GM23338 (cell line): Measurements from ENCODE around the gene RAMP3.

Source experiments
- CREB1 ChIP-seq: fragments of 250-450 bp; sonication (Bioruptor Pico); IDR thresholded peaks from 2 replicates; pipeline ENCODE4 v1.5.0; 2020; ENCODE audit warnings: low read depth, mild to moderate bottlenecking, moderate library complexity
- EZH2 ChIP-seq: fragments of 200-600 bp; sonication (generic); IDR thresholded peaks from one replicate; pipeline ENCODE4 v1.8.0; 2017; ENCODE audit warnings: antibody characterized with exemption, mild to moderate bottlenecking, low read depth; ENCODE audit not compliant: unreplicated experiment
- EZH2phosphoT487 ChIP-seq: fragments of 200-600 bp; sonication (generic); IDR thresholded peaks from one replicate; pipeline ENCODE4 v1.8.1; 2018; ENCODE audit warnings: antibody characterized with exemption; ENCODE audit not compliant: unreplicated experiment
- JUNB ChIP-seq: IDR thresholded peaks from one replicate; pipeline ENCODE4 v1.6.1; 2016; ENCODE audit warnings: antibody characterized with exemption; ENCODE audit not compliant: unreplicated experiment
- NANOG ChIP-seq: IDR thresholded peaks from 2 replicates; pipeline ENCODE4 v1.6.1; 2016; ENCODE audit warnings: antibody characterized with exemption, borderline replicate concordance
- POLR2AphosphoS5 ChIP-seq: IDR thresholded peaks from 2 replicates; pipeline ENCODE4 v1.6.1; 2016; ENCODE audit warnings: antibody characterized with exemption, low read depth
- REST ChIP-seq: IDR thresholded peaks from one replicate; pipeline ENCODE4 v1.6.1; 2018; ENCODE audit warnings: antibody characterized with exemption; ENCODE audit not compliant: unreplicated experiment
- STAT1 ChIP-seq: IDR thresholded peaks from one replicate; pipeline ENCODE4 v1.6.1; 2016; ENCODE audit warnings: antibody characterized with exemption; ENCODE audit not compliant: unreplicated experiment
- ZNF114 ChIP-seq: fragments of 250-450 bp; sonication (Bioruptor Pico); IDR thresholded peaks from 2 replicates; pipeline ENCODE4 v1.5.0; 2020; ENCODE audit warnings: mild to moderate bottlenecking, moderate library complexity
- ZNF331 ChIP-seq: fragments of 250-450 bp; sonication (Bioruptor Pico); IDR thresholded peaks from 2 replicates; pipeline ENCODE4 v1.5.0; 2020; ENCODE audit warnings: low read depth, mild to moderate bottlenecking, moderate library complexity
- TF ChIP-seq, protein P1 (sequence below), 2 experiments: fragments of 200-600 bp in 1 of 2; sonication (generic) in 1 of 2; conservative IDR thresholded peaks; 2 replicates each; pipeline versions ENCODE4 v1.5.1 to v1.6.1; 2016 to 2017; ENCODE audit warnings: antibody characterized with exemption in 2 of 2, low read depth in 2 of 2, mild to moderate bottlenecking in 2 of 2, moderate library complexity in 1 of 2
- TF ChIP-seq, protein P2 (sequence below): IDR thresholded peaks from 2 replicates; pipeline ENCODE4 v1.6.1; 2016; ENCODE audit warnings: antibody characterized with exemption
- TF ChIP-seq, protein P3 (sequence below): fragments of 250-450 bp; sonication (Bioruptor Pico); IDR thresholded peaks from 2 replicates; pipeline ENCODE4 v1.5.0; 2020; ENCODE audit warnings: mild to moderate bottlenecking, moderate library complexity

GRCh38 chr7:45112648-45113047, 44.9 kb upstream of the RAMP3 start:
- TF ChIP-seq, protein P1, sequence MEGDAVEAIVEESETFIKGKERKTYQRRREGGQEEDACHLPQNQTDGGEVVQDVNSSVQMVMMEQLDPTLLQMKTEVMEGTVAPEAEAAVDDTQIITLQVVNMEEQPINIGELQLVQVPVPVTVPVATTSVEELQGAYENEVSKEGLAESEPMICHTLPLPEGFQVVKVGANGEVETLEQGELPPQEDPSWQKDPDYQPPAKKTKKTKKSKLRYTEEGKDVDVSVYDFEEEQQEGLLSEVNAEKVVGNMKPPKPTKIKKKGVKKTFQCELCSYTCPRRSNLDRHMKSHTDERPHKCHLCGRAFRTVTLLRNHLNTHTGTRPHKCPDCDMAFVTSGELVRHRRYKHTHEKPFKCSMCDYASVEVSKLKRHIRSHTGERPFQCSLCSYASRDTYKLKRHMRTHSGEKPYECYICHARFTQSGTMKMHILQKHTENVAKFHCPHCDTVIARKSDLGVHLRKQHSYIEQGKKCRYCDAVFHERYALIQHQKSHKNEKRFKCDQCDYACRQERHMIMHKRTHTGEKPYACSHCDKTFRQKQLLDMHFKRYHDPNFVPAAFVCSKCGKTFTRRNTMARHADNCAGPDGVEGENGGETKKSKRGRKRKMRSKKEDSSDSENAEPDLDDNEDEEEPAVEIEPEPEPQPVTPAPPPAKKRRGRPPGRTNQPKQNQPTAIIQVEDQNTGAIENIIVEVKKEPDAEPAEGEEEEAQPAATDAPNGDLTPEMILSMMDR (conservative IDR thresholded peaks at IDR 0.05; ENCODE audit: low read depth in 2 of 2) = no peak
- TF ChIP-seq CREB1 (CRISPR knock-in tag) (no peak), REST (no peak), POLR2AphosphoS5 (no peak), NANOG (no peak), JUNB (no peak), EZH2 (no peak), EZH2phosphoT487 (no peak), STAT1 (no peak), ZNF331 (CRISPR knock-in tag) (no peak), ZNF114 (CRISPR knock-in tag) (no peak)
- TF ChIP-seq, protein P2, sequence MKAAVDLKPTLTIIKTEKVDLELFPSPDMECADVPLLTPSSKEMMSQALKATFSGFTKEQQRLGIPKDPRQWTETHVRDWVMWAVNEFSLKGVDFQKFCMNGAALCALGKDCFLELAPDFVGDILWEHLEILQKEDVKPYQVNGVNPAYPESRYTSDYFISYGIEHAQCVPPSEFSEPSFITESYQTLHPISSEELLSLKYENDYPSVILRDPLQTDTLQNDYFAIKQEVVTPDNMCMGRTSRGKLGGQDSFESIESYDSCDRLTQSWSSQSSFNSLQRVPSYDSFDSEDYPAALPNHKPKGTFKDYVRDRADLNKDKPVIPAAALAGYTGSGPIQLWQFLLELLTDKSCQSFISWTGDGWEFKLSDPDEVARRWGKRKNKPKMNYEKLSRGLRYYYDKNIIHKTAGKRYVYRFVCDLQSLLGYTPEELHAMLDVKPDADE = no peak
- TF ChIP-seq, protein P3, sequence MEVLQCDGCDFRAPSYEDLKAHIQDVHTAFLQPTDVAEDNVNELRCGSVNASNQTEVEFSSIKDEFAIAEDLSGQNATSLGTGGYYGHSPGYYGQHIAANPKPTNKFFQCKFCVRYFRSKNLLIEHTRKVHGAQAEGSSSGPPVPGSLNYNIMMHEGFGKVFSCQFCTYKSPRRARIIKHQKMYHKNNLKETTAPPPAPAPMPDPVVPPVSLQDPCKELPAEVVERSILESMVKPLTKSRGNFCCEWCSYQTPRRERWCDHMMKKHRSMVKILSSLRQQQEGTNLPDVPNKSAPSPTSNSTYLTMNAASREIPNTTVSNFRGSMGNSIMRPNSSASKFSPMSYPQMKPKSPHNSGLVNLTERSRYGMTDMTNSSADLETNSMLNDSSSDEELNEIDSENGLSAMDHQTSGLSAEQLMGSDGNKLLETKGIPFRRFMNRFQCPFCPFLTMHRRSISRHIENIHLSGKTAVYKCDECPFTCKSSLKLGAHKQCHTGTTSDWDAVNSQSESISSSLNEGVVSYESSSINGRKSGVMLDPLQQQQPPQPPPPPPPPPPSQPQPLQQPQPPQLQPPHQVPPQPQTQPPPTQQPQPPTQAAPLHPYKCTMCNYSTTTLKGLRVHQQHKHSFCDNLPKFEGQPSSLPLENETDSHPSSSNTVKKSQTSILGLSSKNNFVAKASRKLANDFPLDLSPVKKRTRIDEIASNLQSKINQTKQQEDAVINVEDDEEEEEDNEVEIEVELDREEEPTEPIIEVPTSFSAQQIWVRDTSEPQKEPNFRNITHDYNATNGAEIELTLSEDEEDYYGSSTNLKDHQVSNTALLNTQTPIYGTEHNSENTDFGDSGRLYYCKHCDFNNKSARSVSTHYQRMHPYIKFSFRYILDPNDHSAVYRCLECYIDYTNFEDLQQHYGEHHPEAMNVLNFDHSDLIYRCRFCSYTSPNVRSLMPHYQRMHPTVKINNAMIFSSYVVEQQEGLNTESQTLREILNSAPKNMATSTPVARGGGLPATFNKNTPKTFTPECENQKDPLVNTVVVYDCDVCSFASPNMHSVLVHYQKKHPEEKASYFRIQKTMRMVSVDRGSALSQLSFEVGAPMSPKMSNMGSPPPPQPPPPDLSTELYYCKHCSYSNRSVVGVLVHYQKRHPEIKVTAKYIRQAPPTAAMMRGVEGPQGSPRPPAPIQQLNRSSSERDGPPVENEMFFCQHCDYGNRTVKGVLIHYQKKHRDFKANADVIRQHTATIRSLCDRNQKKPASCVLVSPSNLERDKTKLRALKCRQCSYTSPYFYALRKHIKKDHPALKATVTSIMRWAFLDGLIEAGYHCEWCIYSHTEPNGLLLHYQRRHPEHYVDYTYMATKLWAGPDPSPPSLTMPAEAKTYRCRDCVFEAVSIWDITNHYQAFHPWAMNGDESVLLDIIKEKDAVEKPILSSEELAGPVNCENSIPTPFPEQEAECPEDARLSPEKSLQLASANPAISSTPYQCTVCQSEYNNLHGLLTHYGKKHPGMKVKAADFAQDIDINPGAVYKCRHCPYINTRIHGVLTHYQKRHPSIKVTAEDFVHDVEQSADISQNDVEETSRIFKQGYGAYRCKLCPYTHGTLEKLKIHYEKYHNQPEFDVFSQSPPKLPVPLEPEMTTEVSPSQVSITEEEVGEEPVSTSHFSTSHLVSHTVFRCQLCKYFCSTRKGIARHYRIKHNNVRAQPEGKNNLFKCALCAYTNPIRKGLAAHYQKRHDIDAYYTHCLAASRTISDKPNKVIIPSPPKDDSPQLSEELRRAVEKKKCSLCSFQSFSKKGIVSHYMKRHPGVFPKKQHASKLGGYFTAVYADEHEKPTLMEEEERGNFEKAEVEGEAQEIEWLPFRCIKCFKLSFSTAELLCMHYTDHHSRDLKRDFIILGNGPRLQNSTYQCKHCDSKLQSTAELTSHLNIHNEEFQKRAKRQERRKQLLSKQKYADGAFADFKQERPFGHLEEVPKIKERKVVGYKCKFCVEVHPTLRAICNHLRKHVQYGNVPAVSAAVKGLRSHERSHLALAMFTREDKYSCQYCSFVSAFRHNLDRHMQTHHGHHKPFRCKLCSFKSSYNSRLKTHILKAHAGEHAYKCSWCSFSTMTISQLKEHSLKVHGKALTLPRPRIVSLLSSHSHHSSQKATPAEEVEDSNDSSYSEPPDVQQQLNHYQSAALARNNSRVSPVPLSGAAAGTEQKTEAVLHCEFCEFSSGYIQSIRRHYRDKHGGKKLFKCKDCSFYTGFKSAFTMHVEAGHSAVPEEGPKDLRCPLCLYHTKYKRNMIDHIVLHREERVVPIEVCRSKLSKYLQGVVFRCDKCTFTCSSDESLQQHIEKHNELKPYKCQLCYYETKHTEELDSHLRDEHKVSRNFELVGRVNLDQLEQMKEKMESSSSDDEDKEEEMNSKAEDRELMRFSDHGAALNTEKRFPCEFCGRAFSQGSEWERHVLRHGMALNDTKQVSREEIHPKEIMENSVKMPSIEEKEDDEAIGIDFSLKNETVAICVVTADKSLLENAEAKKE (CRISPR knock-in tag) = no peak
